Endothelial cell of umbilical vein (primary cell): ENCODE data around the gene STK10.

ENCODE experiments used
- CTCF ChIP-seq, 2 donors: IDR thresholded peaks; 1 replicate in 1 of 2; 2 replicates in 1 of 2; pipeline ENCODE4 v1.5.1; 2011; ENCODE audit warnings: low read length in 2 of 2, mild to moderate bottlenecking in 2 of 2, moderate library complexity in 2 of 2, control low read depth in 1 of 2, inconsistent platforms in 1 of 2, low read depth in 1 of 2; ENCODE audit not compliant: insufficient read depth in 1 of 2; ENCODE audit errors: extremely low read depth in 1 of 2
- JUN ChIP-seq: IDR thresholded peaks from 2 replicates; pipeline ENCODE4 v1.6.1; 2011; ENCODE audit warnings: borderline replicate concordance, low read depth; ENCODE audit not compliant: insufficient read length, insufficient read depth
- POLR2A ChIP-seq: IDR thresholded peaks from 2 replicates; pipeline ENCODE4 v1.6.1; 2012; ENCODE audit warnings: low read depth, mild to moderate bottlenecking, control low read depth, low read length

DNA sequence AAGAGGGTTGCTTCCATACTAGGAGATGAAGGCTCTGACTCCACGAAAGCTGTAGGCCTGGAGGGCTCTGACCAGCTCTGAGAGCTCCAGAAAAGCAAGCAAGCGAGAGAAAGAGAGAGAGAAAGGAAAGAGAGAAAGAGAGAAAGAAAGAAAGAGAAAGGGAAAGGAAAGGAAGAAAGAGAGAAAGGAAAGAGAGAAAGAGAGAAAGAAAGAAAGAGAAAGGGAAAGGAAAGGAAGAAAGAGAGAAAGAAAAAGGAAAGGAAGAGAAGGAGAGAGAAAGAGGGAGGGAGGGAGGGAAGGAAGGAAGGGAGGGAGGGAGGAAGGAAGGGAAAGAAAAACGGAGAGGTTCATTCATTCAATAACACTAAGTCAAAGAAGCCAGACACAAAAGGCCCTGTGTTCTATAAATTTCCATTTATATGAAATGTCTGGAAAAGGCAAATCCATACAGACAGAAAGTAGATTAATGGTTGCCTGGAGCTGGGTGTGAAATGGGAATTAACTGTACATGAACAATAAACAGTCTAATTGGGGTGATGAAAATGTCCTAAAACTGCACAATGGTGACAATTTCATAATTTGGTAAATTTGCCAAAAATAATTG lies 1.8 kb upstream of the STK10 start:
- no peak for TF ChIP-seq POLR2A
- no peak for TF ChIP-seq CTCF (IDR thresholded peaks at IDR 0.05; ENCODE audit: extremely low read depth in 1 of 2, insufficient read depth in 1 of 2, low read depth in 1 of 2, low read length in 2 of 2)
- TF ChIP-seq JUN, result no peak
